Common myeloid progenitor, CD34-positive (primary cell): ENCODE measurements around the gene HTR1D.

Experiments
- CTCF ChIA-PET: fragments of 350-600 bp; sonication (Branson Sonifier 250); formaldehyde crosslinking; loops from one replicate; lab custom pipeline; 2021; ENCODE audit warnings: antibody characterized with exemption; lab: Charles Lee
- POLR2A ChIA-PET: fragments of 350-600 bp; sonication (Branson Sonifier 250); formaldehyde crosslinking; loops from one replicate; lab custom pipeline; 2021; ENCODE audit warnings: antibody characterized with exemption; lab: Charles Lee
- DNase-seq, 3 donors: peaks; one replicate each; pipeline versions ENCODE4 v3.0.0 to v3.0.0-alpha.2; 2013
- H3K27ac ChIP-seq, 2 experiments: 1 replicate in 1 of 2; 2 replicates in 1 of 2; pipeline ENCODE4 v1.7.0; 2013; ENCODE audit warnings: inconsistent platforms in 2 of 2, low read length in 2 of 2, mild to moderate bottlenecking in 2 of 2, low read depth in 1 of 2, moderate library complexity in 1 of 2; ENCODE audit not compliant: severe bottlenecking in 2 of 2, insufficient read depth in 1 of 2, poor library complexity in 1 of 2
- H3K27me3 ChIP-seq, 5 experiments: replicated peaks in 2 of 5; 1 replicate in 3 of 5; 2 replicates in 2 of 5; pipeline versions ENCODE4 v1.6.1 to v1.7.0; 2013; ENCODE audit warnings: low read length in 4 of 5, mild to moderate bottlenecking in 2 of 5, moderate library complexity in 2 of 5, inconsistent platforms in 1 of 5; ENCODE audit not compliant: insufficient read depth in 5 of 5, control insufficient read depth in 4 of 5
- H3K36me3 ChIP-seq, 4 experiments: 1 replicate in 2 of 4; 2 replicates in 2 of 4; pipeline versions ENCODE4 v1.6.1 to v1.7.0; 2013; ENCODE audit warnings: low read length in 3 of 4, control low read depth in 1 of 4, mild to moderate bottlenecking in 1 of 4; ENCODE audit not compliant: control insufficient read depth in 4 of 4, insufficient read depth in 4 of 4
- H3K4me1 ChIP-seq, 4 experiments: 1 replicate in 3 of 4; 2 replicates in 1 of 4; pipeline versions ENCODE4 v1.6.1 to v1.7.1; 2013; ENCODE audit warnings: low read length in 3 of 4, mild to moderate bottlenecking in 3 of 4, control low read depth in 1 of 4, inconsistent platforms in 1 of 4, moderate library complexity in 1 of 4; ENCODE audit not compliant: control insufficient read depth in 4 of 4, insufficient read depth in 4 of 4; ENCODE audit errors: control extremely low read depth in 1 of 4
- H3K4me3 ChIP-seq, 7 experiments: 1 replicate in 4 of 7; 2 replicates in 3 of 7; pipeline versions ENCODE4 v1.5.1 to v1.7.0; 2013; ENCODE audit warnings: mild to moderate bottlenecking in 7 of 7, low read length in 6 of 7, moderate library complexity in 6 of 7, inconsistent platforms in 2 of 7, low read depth in 2 of 7, control low read depth in 1 of 7; ENCODE audit not compliant: insufficient read depth in 4 of 7, control insufficient read depth in 1 of 7; ENCODE audit errors: extremely low read depth in 1 of 7
- H3K9me3 ChIP-seq, 5 experiments: 1 replicate in 4 of 5; 2 replicates in 1 of 5; pipeline versions ENCODE4 v1.6.1 to v1.7.1; 2013; ENCODE audit warnings: low read length in 4 of 5, mild to moderate bottlenecking in 2 of 5, inconsistent platforms in 1 of 5, low read depth in 1 of 5, moderate library complexity in 1 of 5; ENCODE audit not compliant: control insufficient read depth in 4 of 5, insufficient read depth in 2 of 5; ENCODE audit errors: control extremely low read depth in 1 of 5
- WGBS: methylation state at CpG from one replicate; pipeline ENCODE4 v1.1.5; 2013; ENCODE audit not compliant: insufficient coverage; 5-methylcytosine and 5-hydroxymethylcytosine counted together

The HTR1D gene

GRCh38 chr1:23247276-23247675 is 30.0 kb upstream of the HTR1D start:
- no peaks in the 10 kb centered on the region for H3K27me3 ChIP-seq
- WGBS, result 98% methylated on average over 5 of the region's 6 CpGs
- ChIA-PET POLR2A (no interaction called here), CTCF (interaction anchor here (0.7 kb wide), 1 partner anchor 270 kb away, joined by 3 read pairs; no protein-coding TSS in a partner anchor)
- H3K4me1 ChIP-seq, result no peaks in the 10 kb centered on the region
- DNase-seq, result no peak
- H3K9me3 ChIP-seq, result no peaks in the 10 kb centered on the region
- H3K27ac ChIP-seq, result no peak overlapping the region
- no peak overlapping the region for H3K4me3 ChIP-seq
- no peaks in the 10 kb centered on the region for H3K36me3 ChIP-seq

GRCh38 chr1:23246274-23246673 is 29.0 kb upstream of the HTR1D start:
- CTCF ChIA-PET, result no interaction called here

GRCh38 chr1:23244256-23244761 is 27.0 kb upstream of the HTR1D start:
- no peaks in the 10 kb centered on the region for H3K4me1 ChIP-seq
- WGBS, result 100% methylated on average over 6 of the region's 7 CpGs
- H3K27ac ChIP-seq, result no peak overlapping the region
- no peak overlapping the region for H3K4me3 ChIP-seq
- ChIA-PET CTCF (no interaction called here), POLR2A (no interaction called here)
- H3K9me3 ChIP-seq, result no peaks in the 10 kb centered on the region
- no peaks in the 10 kb centered on the region for H3K27me3 ChIP-seq
- no peaks in the 10 kb centered on the region for H3K36me3 ChIP-seq
- no peak for DNase-seq

More at GRCh38 chr1:23246274-23246673, 29.0 kb upstream of the HTR1D start:
- no peaks in the 10 kb centered on the region for H3K36me3 ChIP-seq
- WGBS, result 100% methylated on average over 2 of the region's 2 CpGs
- no peak overlapping the region for H3K27ac ChIP-seq
- H3K4me1 ChIP-seq, result no peaks in the 10 kb centered on the region
- POLR2A ChIA-PET, result no interaction called here
- DNase-seq, result no peak
- no peaks in the 10 kb centered on the region for H3K27me3 ChIP-seq
- H3K4me3 ChIP-seq, result no peak overlapping the region
- no peaks in the 10 kb centered on the region for H3K9me3 ChIP-seq

GRCh38 chr1:23242414-23242813 is 25.1 kb upstream of the HTR1D start:
- Histone ChIP-seq H3K4me3 (no peak overlapping the region), H3K27ac (no peak overlapping the region), H3K36me3 (no peaks in the 10 kb centered on the region), H3K4me1 (no peaks in the 10 kb centered on the region), H3K9me3 (no peaks in the 10 kb centered on the region), H3K27me3 (no peaks in the 10 kb centered on the region)
- CTCF ChIA-PET, result interaction anchor here (0.5 kb wide), 1 partner anchor 12 kb away, joined by 3 read pairs; no protein-coding TSS in a partner anchor
- POLR2A ChIA-PET, result no interaction called here
- 100% methylated on average over 3 of the region's 7 CpGs for WGBS
- DNase-seq, result no peak

- POLR2A ChIA-PET, result no interaction called here
- CTCF ChIA-PET, result interaction anchor here (1.3 kb wide), 1 partner anchor 15 kb away, joined by 3 read pairs; no protein-coding TSS in a partner anchor
Measured at GRCh38 chr1:23239638-23240295, 22.5 kb upstream of the HTR1D start.

GRCh38 chr1:23238565-23238964 is 21.3 kb upstream of the HTR1D start:
- Histone ChIP-seq H3K36me3 (no peaks in the 10 kb centered on the region), H3K9me3 (no peaks in the 10 kb centered on the region), H3K27me3 (no peaks in the 10 kb centered on the region), H3K4me1 (no peaks in the 10 kb centered on the region), H3K4me3 (no peak overlapping the region), H3K27ac (no peak overlapping the region)
- DNase-seq, result no peak
- POLR2A ChIA-PET, result no interaction called here
- 100% methylated on average over 1 of the region's 2 CpGs for WGBS
- CTCF ChIA-PET, result interaction anchor here (1.3 kb wide), 1 partner anchor 14 kb away, joined by 3 read pairs; no protein-coding TSS in a partner anchor

More at GRCh38 chr1:23239638-23240295, 22.5 kb upstream of the HTR1D start:
- WGBS, result 100% methylated on average over 1 of the region's 5 CpGs
- no peaks in the 10 kb centered on the region for H3K4me1 ChIP-seq
- no peaks in the 10 kb centered on the region for H3K27me3 ChIP-seq
- no peaks in the 10 kb centered on the region for H3K9me3 ChIP-seq
- no peaks in the 10 kb centered on the region for H3K36me3 ChIP-seq
- H3K4me3 ChIP-seq, result no peak overlapping the region
- no peak for DNase-seq
- no peak overlapping the region for H3K27ac ChIP-seq

- H3K4me1 ChIP-seq, result no peaks in the 10 kb centered on the region
- H3K27me3 ChIP-seq, result no peaks in the 10 kb centered on the region
- ChIA-PET POLR2A (no interaction called here), CTCF (no interaction called here)
- no peak for DNase-seq
- no peak overlapping the region for H3K4me3 ChIP-seq
- H3K9me3 ChIP-seq, result no peaks in the 10 kb centered on the region
- no CpG with 5 or more reads among the region's 2 CpGs for WGBS
- no peak overlapping the region for H3K27ac ChIP-seq
- H3K36me3 ChIP-seq, result no peaks in the 10 kb centered on the region
Measured at GRCh38 chr1:23237508-23237907, 20.2 kb upstream of the HTR1D start.
